HG02973 (cell line): ENCODE results near the gene SSBP4.

ENCODE experiments used
- ATAC-seq: cut with Tn5 transposase; IDR thresholded peaks from one replicate; pipeline ENCODE4 v1.9.1; 2021; ENCODE audit warnings: moderate library complexity; ENCODE audit not compliant: unreplicated experiment

SSBP4 gene

DNA sequence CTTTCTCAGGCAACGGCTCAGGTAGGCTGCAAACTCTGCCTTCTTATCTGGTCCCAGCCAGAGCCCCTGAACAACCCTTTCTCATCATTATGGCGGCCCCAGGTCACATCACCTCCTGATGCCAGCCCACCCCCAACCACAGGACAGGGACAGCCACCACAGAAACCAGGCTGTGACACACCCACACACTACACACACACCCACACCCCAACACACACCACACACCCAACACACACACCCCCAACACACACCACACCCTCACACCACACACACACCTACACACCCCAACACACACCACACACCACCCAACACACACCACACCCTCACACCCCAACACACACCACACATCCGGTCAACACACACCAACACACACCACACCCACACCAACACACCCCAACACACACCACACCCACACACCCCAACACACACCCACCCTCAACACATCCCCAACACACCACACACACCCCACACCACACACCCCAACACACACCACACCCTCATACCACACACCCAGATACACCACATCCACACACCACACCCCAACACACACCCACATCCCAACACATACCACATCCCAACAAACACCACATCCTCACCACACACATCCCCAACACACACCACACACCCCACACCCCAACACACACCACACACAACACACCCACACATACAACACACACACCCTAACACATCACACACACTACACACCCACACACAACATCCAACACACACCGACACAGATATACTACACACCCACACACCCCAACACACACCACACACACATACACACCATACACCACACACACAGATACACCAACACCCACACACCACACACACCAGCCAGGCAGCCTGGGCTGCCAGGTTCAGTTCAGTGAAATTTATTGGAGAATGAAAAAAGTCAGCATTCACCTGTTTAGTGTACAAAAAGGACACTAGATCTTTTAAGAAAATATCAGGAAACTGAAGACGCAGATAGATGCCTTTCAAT lies 22.9 kb downstream of the SSBP4 start:
- ATAC-seq, result no peak

GRCh38 chr19:18442941-18443340 lies 23.7 kb downstream of the SSBP4 start:
- ATAC-seq, result no peak

GRCh38 chr19:18443406-18443805 lies 24.2 kb downstream of the SSBP4 start:
- ATAC-seq, result no peak

DNA sequence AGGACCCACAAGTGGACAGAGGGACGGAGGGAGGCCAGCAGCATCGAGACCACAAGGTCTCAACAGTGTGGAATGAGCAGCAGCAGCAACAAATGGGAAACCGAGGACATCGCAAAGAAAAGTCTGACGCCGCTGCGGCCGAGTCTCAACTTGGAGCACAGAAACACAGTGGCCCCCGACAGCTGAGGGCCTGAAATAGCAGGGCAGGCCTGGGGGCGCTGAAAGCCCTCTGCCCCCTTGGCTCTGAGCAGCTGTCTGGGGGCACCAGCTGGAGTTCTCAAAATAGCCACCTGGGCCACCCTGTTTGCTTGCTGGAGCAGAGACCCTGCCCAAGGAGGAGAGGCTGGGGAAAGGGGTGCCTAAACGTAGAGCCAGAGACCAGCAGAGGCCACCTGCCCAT lies 24.6 kb downstream of the SSBP4 start:
- no peak for ATAC-seq

GRCh38 chr19:18444513-18444912 lies 25.3 kb downstream of the SSBP4 start:
- no peak for ATAC-seq

- no peak for ATAC-seq
Observed at GRCh38 chr19:18445262-18445948, 26.2 kb downstream of the SSBP4 start.

- ATAC-seq, result no peak
Observed at GRCh38 chr19:18446145-18446810, 27.1 kb downstream of the SSBP4 start.

- ATAC-seq, result no peak
Observed at GRCh38 chr19:18446811-18447359, 27.7 kb downstream of the SSBP4 start.

DNA sequence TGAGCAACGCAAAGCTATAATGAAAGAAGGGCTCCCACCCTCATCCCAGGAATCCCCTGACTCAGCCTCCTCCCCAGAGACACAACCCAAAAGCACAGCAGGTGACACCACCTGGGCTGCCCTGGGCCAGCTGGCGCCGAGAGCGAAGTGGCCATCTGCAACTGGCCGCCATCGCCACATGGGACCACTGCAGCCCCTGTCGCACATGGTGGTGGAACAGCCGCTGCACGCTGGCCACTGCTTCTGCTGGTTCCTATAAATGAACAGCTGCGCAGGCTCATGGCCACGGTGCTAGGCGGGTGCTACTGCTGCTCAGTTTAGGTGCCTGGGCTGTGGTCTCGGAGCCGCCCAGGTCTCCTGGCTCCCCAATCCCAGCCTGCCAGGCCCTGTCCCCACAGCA lies 30.4 kb downstream of the SSBP4 start:
- no peak for ATAC-seq

DNA sequence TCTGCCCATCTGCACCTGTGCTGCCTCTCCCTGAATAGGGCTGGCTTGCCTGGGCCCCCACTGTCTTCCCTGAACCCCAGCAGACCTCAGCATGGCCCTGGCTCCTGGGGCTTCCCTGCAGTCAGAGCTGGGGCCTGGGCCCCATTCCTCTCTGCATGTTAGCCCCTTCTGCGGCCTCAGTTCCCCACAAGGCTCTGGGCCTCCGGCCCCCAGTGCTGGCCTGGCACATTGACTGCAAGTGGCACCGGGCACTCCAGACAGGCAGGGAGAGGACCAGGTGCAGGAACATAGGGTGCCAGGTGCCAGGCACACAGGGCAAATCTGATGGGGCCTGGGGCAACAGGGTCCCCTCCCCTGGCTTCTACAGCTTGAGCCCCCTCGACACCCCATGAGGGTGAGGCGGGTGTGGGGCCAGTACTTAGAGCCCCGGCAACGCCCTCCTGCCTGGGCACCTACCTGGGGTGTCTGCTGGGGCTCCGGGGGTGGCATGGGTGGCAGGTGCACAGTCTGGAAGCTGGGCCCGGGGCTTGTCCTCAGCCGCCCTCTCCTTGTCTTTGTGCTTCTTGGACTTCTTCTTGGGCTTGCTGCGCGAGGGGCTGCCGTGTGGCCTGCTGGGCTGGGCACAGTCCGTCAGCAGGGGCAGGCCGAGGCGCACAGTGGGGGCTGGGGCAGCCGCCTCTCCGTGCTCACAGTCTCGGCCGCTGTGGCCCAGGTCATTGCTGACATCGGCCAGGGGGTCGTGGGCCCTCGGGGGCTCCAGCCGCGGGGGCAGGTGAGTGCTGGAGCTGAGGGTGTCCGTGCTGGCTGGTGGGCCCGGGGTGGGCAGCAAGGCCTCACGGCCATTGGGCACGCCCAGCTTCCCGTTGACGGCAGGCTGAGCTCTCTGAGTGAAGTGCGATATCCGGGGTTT lies 31.1 kb downstream of the SSBP4 start:
- ATAC-seq, result no peak

DNA sequence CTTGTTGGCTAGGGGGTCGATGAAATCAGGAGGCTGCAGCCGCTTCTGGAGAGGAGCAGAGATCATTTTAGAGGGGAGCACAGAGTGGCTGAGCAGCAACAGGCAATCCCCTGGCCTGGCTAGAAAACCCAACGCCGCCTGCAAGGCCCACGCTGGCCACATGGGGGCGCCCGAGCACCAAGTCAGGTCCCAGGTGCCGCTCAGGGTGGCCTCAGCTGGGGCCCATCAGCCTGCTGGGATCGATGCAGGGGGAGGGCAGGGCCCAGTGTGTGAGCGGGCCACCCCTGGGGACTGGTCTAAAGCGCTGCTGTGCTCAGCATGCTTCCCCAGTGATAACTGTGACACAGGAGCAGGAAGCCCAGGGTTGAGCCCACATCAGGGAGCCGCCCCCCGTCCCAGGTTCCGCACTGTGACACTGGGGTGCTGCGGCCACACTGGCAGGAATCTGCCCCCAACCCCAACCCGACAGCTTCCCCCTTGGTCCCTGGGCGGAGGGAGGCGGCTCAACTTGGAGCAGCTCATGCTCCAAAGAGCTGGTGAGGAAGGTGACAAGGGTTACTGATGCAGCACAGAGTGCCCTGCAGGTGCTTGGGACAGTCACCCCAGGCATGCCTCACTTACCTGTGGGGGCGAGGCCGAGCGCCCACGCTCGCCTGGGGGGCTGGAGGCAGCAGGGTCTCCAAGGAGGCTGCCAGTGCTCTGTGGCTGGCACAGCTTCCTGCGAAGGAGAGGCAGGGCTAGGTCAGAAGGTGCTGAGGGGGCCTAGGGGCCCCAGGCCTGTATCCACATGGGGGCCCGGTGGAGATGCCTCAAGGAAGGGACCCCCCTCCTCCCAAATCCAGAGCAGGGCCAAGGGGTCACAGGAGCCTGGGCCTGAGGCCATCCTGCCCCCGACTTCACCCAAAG lies 32.0 kb downstream of the SSBP4 start:
- ATAC-seq, result no peak

DNA sequence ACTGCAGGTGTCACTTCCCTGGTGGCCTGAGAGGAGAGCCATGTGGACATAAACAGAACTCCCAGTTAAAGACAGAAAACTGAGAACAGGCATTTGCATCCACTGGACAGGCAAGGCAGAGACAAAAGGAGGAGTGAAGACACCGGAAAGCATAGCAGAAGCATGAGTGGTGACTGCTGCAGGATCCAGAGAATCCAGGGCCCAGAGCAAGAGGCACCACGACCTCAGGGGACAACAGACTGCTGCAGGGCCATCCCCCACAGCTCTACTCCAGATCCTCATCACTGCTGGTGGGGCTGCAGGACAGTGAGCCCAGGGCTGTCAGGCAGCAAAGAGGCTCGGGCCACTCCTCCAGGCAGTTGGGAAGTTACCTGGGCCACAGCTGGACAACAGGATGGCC lies 33.2 kb downstream of the SSBP4 start:
- no peak for ATAC-seq

- ATAC-seq, result no peak
Observed at GRCh38 chr19:18453269-18454024, 34.2 kb downstream of the SSBP4 start.

DNA sequence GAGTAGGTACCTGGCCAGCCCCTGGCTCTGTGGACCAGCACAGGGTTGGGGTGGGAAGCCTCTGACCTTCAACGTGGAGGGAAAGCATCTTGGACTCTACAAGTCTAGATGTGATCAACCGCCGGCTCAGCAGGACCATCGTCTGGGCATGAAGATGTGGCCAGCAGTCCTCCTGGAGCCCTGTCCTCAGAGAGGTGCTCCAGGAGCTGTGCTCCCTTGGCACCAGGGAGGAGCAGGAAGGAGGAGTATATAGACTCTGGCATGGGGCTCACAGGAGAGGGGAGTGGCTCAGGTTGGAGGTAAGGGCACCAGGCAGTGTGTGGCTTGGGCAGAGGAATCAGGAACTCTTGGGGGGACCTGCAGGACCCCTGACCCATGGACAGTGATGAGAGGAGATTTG lies 37.1 kb downstream of the SSBP4 start:
- ATAC-seq, result no peak

GRCh38 chr19:18456974-18457373 lies 37.8 kb downstream of the SSBP4 start:
- ATAC-seq, result no peak

DNA sequence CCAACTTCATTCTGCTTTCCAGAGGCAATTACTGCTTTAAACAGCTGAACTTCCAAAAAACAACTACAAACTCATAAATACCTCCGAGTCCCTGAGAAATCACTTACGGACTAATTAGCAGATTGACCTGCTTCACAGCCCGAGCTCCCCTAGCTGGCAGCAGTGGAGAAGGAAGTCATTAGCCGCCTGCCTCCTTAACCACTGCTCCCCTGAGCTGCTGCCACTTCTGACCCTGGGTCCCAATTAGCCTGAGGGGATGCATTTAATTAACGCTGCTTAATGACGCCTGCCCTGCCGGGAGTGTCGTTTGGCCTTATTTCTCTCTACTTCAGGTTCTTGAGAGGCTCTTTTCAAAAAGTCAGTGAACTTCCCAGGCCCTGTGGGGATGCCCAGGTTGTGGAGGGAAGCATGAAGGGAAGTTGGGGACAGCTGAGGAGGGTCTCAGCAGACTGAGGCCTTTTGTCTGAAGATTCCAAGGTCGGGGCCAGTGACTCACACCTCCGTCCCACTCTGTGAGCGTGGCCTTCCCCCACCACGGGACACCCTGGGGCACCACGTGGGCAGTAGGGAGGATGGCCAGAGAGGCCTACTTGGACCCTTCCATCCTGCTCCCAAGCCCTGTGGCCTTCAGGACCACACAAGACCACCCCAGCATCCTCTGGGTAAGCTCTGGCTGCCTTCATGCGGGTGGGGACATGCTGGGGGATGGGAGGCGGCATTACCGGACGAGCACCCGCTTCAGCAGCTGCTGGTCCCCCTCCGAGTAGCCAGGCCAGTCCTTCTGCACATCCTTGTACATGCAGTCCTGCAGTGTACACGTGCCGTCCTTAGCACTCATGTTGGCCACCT lies 38.5 kb downstream of the SSBP4 start:
- ATAC-seq, result no peak

GRCh38 chr19:18460900-18461299 lies 41.7 kb downstream of the SSBP4 start:
- ATAC-seq, result no peak

DNA sequence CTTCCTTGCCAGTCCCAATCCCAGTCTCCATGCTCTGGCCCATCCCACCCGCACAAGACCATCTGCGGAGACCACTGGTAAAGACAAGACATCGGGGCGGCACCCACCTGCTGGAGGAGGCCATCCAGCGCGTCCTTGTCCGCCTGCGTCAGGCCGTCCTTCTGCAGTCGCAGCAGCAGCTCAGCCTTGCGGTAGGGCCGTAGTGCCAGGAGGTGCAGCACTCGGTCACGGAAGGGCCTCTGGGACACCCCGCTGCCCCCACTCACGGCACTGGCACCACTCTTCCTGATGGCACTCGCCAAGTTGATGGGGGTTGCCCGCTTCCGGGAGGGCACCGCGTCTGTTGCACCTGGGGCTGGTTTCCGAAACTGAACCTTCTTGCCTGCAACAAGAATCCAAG lies 42.3 kb downstream of the SSBP4 start:
- no peak for ATAC-seq
